HG03521 (cell line): ENCODE measurements around the gene FN1.

Experiments
- ATAC-seq: cut with Tn5 transposase; IDR thresholded peaks from one replicate; pipeline ENCODE4 v1.9.1; 2021; ENCODE audit warnings: mild to moderate bottlenecking, moderate library complexity; ENCODE audit not compliant: unreplicated experiment

The FN1 gene

GRCh38 chr2:215442401-215442787 lies 6.5 kb upstream of the FN1 start:
- no peak for ATAC-seq

GRCh38 chr2:215441560-215442400 lies 5.9 kb upstream of the FN1 start:
- no peak for ATAC-seq

DNA sequence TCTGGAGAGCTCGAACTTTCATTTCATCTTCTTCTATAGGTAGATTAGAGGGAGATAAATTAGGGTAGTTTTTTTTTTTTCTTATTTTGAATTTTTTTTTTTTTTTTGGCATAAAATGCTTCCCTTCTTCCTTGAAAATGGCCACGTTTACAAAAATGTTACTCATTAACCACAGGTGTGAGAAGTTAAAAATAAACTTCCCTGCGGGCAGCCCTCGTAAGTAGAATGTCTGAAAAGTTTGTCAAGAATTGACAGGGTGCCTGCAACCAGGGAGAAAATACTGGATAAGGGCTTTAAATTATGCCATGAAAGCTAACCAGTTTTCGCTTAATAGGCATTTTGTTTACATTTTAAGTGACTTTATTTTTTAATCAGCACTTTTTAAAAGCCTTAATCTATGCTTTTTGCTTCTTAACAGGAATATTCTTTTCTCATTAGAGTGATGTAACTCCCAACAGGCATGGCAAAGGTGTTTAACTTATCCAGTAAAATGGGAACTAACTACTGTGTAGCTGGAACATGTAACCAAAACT lies 4.2 kb upstream of the FN1 start:
- ATAC-seq: no peak

GRCh38 chr2:215439404-215439803 lies 3.5 kb upstream of the FN1 start:
- ATAC-seq: no peak

DNA sequence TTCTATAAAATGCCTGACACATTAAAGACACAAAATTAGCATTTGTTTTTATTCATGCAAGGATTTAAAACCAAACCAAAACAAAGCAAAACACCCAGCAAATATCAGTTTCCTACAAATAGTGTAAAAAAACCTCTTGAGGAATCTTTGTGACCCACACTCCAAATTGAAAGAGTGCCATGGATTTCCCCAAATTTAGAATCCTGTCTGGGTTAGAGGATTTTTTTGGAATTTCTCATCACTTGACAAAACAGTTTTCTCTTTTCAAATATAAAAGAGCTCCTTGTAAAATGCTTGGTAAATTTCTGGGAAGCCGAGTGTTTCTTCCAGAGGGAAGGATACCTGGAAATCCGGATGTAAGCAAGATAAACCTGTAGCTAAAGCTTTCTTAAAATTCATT lies 1.7 kb upstream of the FN1 start:
- no peak for ATAC-seq

DNA sequence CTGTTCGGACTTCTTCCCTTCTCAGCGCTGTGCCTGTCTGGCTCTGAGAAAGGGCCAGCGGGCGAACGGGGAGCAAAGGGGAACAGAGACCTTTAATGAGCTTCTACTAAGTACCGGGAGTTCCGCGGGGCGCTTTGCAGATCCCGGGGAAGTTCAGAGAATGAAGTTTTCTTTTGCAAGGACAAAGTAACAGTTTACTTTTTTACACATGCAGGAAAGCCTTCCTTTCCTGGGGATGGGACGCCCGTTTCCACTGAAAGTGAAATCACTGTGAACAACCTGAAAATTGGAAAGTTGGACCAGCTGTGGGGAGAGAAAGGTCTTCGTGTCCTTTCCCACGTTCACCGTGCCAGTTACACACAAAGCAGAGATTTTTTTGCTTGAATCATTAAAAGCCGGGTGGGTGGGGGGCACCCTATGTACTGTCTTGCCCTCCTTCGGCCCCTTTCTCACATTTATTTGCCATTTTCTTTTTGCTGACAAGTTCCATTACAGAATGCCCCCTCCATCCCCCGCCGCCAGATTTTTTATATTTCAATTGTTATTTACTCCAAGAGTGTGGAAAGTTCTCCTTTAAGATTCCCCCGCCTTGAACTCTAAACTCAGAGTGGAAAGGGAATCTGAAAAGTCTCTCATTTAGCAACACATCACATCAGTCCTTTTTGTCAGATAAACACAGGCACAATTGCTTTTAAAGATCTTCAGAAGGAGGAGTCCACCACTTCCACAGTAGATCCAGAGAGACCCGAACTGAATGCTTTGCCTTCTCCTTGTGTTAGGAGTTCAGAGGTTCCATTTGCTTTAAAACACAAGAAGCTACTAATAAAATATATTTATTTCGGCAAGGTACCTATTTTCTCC lies 1.1 kb upstream of the FN1 start:
- ATAC-seq: peak; percentile 30

DNA sequence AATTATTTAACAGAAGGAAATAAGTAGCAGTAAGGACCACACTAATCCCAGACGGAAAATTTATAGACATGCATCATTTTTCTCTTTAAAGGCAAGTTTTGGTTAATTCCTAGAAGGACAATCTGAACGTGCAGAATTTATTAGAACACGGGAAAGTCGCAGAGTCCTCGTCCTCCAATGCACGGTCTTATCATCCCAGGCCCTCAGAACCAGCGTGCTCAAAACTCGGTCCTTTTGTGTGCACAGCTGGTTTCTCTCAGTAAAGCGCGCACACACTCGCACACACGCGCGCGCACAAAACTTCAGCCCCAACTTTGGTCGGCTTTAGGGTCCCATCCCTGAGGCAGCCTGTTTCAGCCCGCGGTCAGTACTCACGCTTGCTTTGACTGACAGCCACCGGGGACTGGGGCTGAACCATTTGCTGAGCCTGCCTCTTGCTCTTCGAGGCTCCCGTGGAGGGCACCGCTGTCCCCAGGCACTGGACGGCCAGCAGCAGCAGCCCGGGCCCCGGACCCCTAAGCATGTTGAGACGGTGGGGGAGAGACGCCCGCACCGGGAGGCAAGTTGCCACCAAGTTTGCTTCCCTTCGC lies 493 bp downstream of the FN1 start:
- no peak for ATAC-seq

DNA sequence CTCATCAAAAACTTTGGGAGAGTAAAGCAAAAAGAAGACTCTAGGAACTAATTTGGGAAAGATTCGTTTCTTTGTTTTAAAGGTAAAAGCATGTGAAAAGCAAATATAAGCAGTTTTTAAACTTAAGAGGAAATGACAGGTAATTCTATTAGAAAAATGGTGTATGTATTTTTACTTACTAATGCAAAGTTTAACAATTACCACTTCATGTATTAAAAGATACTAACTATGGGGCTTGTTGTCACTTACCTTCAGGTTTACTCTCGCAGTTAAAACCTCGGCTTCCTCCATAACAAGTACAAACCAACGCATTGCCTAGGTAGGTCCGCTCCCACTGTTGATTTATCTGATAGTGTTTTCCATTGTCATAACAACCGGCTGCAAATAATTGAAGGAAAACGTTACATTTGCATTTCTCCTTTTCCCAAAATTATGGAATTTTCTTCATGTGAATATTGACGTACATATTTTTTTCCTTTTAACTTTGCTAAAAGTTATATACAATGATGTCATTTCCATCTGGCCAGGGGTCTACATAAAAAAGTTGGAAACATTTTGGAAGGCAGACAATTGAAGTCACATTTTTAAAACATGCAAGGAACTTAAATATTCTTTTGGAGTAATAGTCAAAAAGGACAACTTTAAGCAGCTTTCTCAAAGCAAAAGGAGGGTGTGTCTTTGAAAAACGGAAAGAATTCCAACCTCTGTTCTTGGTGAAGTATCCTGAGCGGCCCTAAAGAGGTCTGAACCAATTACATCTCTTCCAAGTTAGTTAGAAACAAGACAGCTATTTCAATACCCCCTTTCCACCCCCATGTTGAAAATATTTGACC lies 1.2 kb downstream of the FN1 start:
- ATAC-seq: no peak

- ATAC-seq: no peak
Observed at GRCh38 chr2:215432759-215433594, 2.9 kb downstream of the FN1 start.

- no peak for ATAC-seq
Observed at GRCh38 chr2:215431778-215432758, 3.8 kb downstream of the FN1 start.

DNA sequence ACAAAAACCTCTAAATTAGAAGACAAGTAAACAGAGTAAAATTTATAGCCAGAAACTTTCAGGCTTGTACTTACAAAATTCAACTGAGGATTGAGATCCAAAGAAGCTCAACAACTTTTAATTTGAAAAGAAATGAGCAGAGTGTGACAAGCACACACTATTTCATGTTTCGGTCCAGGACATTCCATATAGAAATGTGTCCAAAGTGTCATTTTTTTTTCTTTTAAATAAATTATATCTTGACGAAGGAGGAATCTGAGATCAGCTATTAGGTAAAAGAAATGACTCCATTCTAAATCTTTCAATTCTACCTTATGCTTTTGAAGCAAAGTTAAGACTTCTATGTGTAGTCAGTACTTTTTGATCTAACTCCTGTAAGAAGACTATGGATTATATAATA lies 4.6 kb downstream of the FN1 start:
- no peak for ATAC-seq

- no peak for ATAC-seq
Observed at GRCh38 chr2:215430528-215431187, 5.2 kb downstream of the FN1 start.

DNA sequence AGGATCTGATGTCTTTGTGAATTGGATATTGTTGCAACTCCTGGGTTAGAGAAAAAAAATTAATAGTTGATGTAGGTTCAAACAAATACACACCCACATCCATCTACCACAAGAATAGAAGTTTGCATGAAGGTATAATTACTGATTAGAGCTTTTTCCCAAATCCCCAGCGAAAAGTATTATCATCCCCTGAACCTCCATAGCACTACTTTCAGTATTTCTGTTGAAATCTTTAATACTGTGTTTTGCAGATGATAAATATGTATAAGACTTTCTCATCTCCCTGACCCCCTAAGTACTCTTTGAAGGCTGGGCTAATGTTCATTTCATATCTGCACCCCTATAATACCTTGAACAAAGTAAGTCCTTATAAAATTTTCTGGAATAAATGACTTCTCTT lies 6.4 kb downstream of the FN1 start:
- no peak for ATAC-seq

DNA sequence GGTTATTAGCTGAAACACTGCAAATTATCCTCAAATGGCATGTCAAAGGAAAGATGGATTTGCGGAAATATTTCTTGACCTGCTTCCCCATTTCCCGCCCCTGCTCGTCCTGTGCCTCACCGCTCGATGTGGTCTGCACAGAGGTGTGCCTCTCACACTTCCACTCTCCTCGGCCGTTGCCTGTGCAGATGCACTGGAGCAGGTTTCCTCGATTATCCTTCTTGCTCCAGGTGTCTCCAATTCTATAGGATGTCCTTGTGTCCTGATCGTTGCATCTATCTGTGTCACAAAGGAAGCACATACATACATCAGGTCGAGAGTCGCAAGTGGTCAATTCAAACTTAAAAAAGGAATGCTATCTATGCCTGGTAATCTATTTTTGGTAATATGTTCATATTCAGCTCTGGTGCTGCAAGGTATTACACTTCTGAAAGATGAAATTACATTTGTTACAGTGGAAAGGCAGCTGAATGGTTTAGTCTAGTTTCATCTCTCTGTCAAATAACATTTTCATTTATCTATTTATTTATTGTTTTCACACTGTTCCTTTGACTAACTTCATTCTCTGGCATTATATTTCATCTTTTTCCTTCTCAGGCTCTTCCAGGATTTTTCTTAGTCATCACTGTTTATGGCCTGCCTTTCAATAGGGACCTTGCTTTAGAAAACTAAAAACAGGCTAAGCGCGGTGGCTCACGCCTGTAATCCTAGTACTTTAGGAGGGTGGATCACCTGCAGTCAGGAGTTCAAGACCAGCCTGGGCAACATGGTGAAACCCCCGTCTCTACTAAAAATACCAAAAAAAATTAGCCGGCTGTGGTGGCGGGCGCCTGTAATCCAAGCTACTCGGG lies 7.6 kb downstream of the FN1 start:
- ATAC-seq: no peak

DNA sequence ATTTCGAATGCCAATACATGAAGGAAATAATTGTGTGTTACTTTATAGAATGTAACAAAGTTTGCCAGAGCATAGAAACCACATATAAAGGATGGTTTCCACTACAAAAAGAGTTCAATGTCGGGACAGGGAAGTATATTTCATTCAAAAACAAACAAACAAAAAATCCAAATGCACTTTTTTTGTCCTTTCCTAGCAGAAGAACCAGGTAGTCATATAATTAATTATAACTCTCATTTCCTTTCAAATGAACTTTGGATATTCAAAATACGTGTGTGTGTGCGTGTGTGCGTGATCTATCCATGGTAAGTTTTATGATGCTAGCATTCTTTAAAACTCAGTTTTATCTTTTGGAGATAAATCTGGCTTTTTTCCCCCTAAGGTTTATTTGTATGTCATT lies 8.3 kb downstream of the FN1 start:
- no peak for ATAC-seq

DNA sequence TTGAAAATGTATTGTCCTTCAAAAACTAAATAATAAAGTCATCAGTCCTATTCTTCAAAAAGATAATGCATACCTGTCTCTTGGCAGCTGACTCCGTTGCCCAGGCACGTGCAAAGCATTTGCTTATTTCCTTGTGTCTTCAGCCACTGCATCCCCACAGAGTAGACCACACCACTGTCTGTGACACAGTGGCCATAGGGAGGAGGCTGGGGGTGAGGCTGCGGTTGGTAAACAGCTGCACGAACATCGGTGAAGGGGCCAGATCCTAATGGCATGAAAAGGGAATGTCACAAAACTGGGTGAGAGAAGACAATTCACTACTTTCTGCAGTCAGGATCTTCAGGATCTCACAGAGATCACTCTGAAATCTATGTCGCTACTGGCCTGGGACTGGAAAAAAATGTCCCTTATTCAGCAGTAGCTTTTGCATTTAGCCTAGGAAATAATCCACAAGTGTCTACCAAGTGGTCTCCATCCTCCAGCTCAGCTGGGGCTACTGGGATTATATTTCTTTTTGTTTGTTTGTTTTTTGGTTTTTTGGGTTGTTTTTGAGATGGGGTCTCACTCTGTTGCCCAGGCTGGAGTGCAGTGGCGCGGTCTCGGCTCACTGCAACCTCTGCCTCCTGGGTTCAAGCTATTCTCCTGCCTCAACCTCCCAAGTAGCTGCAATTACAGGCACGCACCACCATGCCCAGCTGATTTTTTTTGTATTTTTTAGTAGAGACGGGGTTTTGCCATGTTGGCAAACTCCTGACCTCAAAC lies 10.7 kb downstream of the FN1 start:
- no peak for ATAC-seq
